Measurements from ENCODE around the gene LHPP.
A peak's percentile ranks its signal among the peaks of the same experiment; 100 is the strongest.

Gene LHPP

GRCh38 chr10:124611738-124612137 lies 150.1 kb downstream of the LHPP start (continued):
- TF ChIP-seq ZC3H10 (CRISPR knock-in tag; IDR thresholded peaks at IDR 0.05), result no peak
- no peak for TF ChIP-seq ZNF8 (CRISPR knock-in tag; IDR thresholded peaks at IDR 0.05)

- peak; percentile 49 for ATAC-seq
- no peak for TF ChIP-seq ZFP30 (CRISPR knock-in tag; IDR thresholded peaks at IDR 0.05)
- no peak for TF ChIP-seq ZNF8 (CRISPR knock-in tag; IDR thresholded peaks at IDR 0.05)
Measured at GRCh38 chr10:124612611-124613498, 151.2 kb downstream of the LHPP start.

- no peak for ATAC-seq
- no peak for TF ChIP-seq ESRRG (CRISPR knock-in tag; IDR thresholded peaks at IDR 0.05)
- no peak for TF ChIP-seq GLIS3 (CRISPR knock-in tag; IDR thresholded peaks at IDR 0.05)
- no peak for TF ChIP-seq SNAI2 (CRISPR knock-in tag; IDR thresholded peaks at IDR 0.05)
- TF ChIP-seq ZNF565 (CRISPR knock-in tag; conservative IDR thresholded peaks at IDR 0.05; ENCODE audit: low read depth), result no peak
- TF ChIP-seq ZFP30 (CRISPR knock-in tag; IDR thresholded peaks at IDR 0.05), result no peak
- TF ChIP-seq, protein P1, sequence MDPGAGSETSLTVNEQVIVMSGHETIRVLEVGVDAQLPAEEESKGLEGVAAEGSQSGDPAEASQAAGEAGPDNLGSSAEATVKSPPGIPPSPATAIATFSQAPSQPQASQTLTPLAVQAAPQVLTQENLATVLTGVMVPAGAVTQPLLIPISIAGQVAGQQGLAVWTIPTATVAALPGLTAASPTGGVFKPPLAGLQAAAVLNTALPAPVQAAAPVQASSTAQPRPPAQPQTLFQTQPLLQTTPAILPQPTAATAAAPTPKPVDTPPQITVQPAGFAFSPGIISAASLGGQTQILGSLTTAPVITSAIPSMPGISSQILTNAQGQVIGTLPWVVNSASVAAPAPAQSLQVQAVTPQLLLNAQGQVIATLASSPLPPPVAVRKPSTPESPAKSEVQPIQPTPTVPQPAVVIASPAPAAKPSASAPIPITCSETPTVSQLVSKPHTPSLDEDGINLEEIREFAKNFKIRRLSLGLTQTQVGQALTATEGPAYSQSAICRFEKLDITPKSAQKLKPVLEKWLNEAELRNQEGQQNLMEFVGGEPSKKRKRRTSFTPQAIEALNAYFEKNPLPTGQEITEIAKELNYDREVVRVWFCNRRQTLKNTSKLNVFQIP (CRISPR knock-in tag; IDR thresholded peaks at IDR 0.05; ENCODE audit: borderline replicate concordance, low read depth), result no peak
- TF ChIP-seq, protein P2, sequence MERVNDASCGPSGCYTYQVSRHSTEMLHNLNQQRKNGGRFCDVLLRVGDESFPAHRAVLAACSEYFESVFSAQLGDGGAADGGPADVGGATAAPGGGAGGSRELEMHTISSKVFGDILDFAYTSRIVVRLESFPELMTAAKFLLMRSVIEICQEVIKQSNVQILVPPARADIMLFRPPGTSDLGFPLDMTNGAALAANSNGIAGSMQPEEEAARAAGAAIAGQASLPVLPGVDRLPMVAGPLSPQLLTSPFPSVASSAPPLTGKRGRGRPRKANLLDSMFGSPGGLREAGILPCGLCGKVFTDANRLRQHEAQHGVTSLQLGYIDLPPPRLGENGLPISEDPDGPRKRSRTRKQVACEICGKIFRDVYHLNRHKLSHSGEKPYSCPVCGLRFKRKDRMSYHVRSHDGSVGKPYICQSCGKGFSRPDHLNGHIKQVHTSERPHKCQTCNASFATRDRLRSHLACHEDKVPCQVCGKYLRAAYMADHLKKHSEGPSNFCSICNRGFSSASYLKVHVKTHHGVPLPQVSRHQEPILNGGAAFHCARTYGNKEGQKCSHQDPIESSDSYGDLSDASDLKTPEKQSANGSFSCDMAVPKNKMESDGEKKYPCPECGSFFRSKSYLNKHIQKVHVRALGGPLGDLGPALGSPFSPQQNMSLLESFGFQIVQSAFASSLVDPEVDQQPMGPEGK (CRISPR knock-in tag; IDR thresholded peaks at IDR 0.05; ENCODE audit: borderline replicate concordance), result no peak
- no peak for TF ChIP-seq RARB (CRISPR knock-in tag; IDR thresholded peaks at IDR 0.05)
- no peak for TF ChIP-seq ZC3H10 (CRISPR knock-in tag; IDR thresholded peaks at IDR 0.05)
Measured at GRCh38 chr10:124614003-124614659, 152.5 kb downstream of the LHPP start.

GRCh38 chr10:124615259-124615658 lies 153.6 kb downstream of the LHPP start:
- no peak for ATAC-seq
- TF ChIP-seq CSRNP3 (CRISPR knock-in tag; IDR thresholded peaks at IDR 0.05) (no peak), ISL1 (CRISPR knock-in tag; IDR thresholded peaks at IDR 0.05) (no peak), ZNF70 (CRISPR knock-in tag; IDR thresholded peaks at IDR 0.05) (no peak), ZFP3 (CRISPR knock-in tag; IDR thresholded peaks at IDR 0.05) (no peak), GLIS3 (CRISPR knock-in tag; IDR thresholded peaks at IDR 0.05) (no peak), ESRRG (CRISPR knock-in tag; IDR thresholded peaks at IDR 0.05) (no peak), BACH2 (CRISPR knock-in tag; IDR thresholded peaks at IDR 0.05; ENCODE audit: borderline replicate concordance) (no peak), CREB5 (CRISPR knock-in tag; IDR thresholded peaks at IDR 0.05; ENCODE audit: low read depth) (no peak), TOX (CRISPR knock-in tag; IDR thresholded peaks at IDR 0.05; ENCODE audit: borderline replicate concordance) (no peak), OSR1 (CRISPR knock-in tag; IDR thresholded peaks at IDR 0.05) (no peak), TCF4 (CRISPR knock-in tag; IDR thresholded peaks at IDR 0.05; ENCODE audit: borderline replicate concordance) (no peak), CSDC2 (CRISPR knock-in tag; IDR thresholded peaks at IDR 0.05) (no peak)
- TF ChIP-seq, protein P2 (CRISPR knock-in tag; IDR thresholded peaks at IDR 0.05; ENCODE audit: borderline replicate concordance), result no peak

All from SK-N-SH treated with all-trans-retinoic acid at 6 μM for 48 hours (cell line).